Natural killer cell (primary cell): Measurements from ENCODE around the gene PFKFB3. TPM values are rescaled to one million over a fixed set of nuclear protein-coding genes. Genes with fewer than 3 reads are reported as not detected.
A peak's percentile ranks its signal among the peaks of the same experiment; 100 is the strongest.

Source experiments
- ATAC-seq, 3 donors: fragments of 150-1000 bp in 2 of 3; fragments of 200-7000 bp in 1 of 3; cut with Tn5 transposase; 1 replicate in 1 of 3; 2 replicates in 2 of 3; pipeline ENCODE4 v1.10.0; 2021; ENCODE audit warnings: mild to moderate bottlenecking in 2 of 3, moderate library complexity in 2 of 3
- DNase-seq, 2 donors: peaks; one replicate each; pipeline versions ENCODE4 v3.0.0 to v3.0.0-alpha.2; 2013 to 2021; ENCODE audit warnings: mixed read lengths in 1 of 2
- H3K27ac ChIP-seq: one replicate; pipeline ENCODE4 v1.5.1; 2013; ENCODE audit warnings: mild to moderate bottlenecking, low read length
- H3K27me3 ChIP-seq: one replicate; pipeline ENCODE4 v1.6.1; 2013; ENCODE audit warnings: low read length; ENCODE audit not compliant: control insufficient read depth, insufficient read depth
- H3K36me3 ChIP-seq: one replicate; pipeline ENCODE4 v1.6.1; 2013; ENCODE audit warnings: low read length; ENCODE audit not compliant: control insufficient read depth, insufficient read depth
- H3K4me1 ChIP-seq: one replicate; pipeline ENCODE4 v1.6.1; 2013; ENCODE audit warnings: low read length; ENCODE audit not compliant: control insufficient read depth, insufficient read depth
- H3K4me3 ChIP-seq: one replicate; pipeline ENCODE4 v1.5.1; 2013; ENCODE audit warnings: low read length
- H3K9me3 ChIP-seq: one replicate; pipeline ENCODE4 v1.6.1; 2013; ENCODE audit warnings: low read length; ENCODE audit not compliant: control insufficient read depth, insufficient read depth
- H3K27ac Mint-ChIP-seq, 2 donors: one replicate each; pipeline ENCODE4 v1.8.0; 2022; ENCODE audit warnings: mild to moderate bottlenecking in 2 of 2, mixed read lengths in 2 of 2, moderate library complexity in 1 of 2
- H3K27me3 Mint-ChIP-seq, 2 donors: one replicate each; pipeline ENCODE4 v1.8.0; 2022; ENCODE audit warnings: low read depth in 2 of 2, mixed read lengths in 2 of 2
- H3K36me3 Mint-ChIP-seq: one replicate; pipeline ENCODE4 v1.8.0; 2022; ENCODE audit warnings: mixed read lengths
- H3K4me1 Mint-ChIP-seq, 2 donors: one replicate each; pipeline ENCODE4 v1.8.0; 2022; ENCODE audit warnings: mixed read lengths in 2 of 2
- H3K4me3 Mint-ChIP-seq: one replicate; pipeline ENCODE4 v1.8.0; 2022; ENCODE audit warnings: mild to moderate bottlenecking, moderate library complexity, mixed read lengths
- H3K9me3 Mint-ChIP-seq, 2 donors: one replicate each; pipeline ENCODE4 v1.8.0; 2022; ENCODE audit warnings: mixed read lengths in 2 of 2
- WGBS: methylation state at CpG from one replicate; pipeline ENCODE4 v1.1.7; 2013; ENCODE audit warnings: missing lambda C conversion rate; ENCODE audit not compliant: insufficient coverage; 5-methylcytosine and 5-hydroxymethylcytosine counted together
- intact Hi-C: fragments of 100-400 bp; cut with micrococcal nuclease; formaldehyde crosslinking; loops from one replicate; pipeline ENCODE4 v1.14.2; 2022
- total RNA-seq, 4 donors: library from RNA; stranded (reverse); fragments of 120-200 nt in 1 of 4; gene quantifications; one replicate each; pipeline versions ENCODE4 v1.2.3 to v1.2.4, GENCODE V29; 2013 to 2022
- TF ChIP-seq, protein P1 (sequence below): fragments of 200-600 bp; IDR thresholded peaks from one replicate; pipeline ENCODE4 v1.8.0; 2022; ENCODE audit warnings: antibody characterized with exemption

Gene PFKFB3
- total RNA-seq, 3 donors from 2014 or later (not counting 1 experiment from before 2014, with no cell fraction given), result 33.4 to 59.7 (median 39.0) TPM

DNA sequence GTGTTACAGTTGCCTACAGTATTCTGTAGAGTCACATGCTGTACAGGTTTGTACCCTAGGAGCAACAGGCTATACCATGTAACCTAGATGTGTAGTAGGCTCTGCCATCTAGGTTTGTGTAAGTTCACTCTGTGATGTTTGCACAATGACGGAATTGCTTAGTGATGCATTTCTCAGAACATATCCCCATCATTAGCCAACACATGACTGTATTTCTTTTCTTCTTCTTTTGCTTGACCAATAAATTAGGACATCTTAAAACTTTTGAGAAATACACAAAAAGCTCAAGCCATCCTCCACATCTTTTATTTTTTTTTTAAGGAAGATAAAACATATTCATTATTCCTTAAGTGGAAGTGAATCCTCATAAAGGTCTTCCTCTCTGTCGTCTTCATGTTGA, 5.4 kb upstream of the PFKFB3 start:
- intact Hi-C loops, result no loop called here
- H3K27ac ChIP-seq, result no peak overlapping the region
- Mint-ChIP-seq H3K9me3 (no peaks in the 10 kb centered on the region), H3K27me3 (no peaks in the 10 kb centered on the region), H3K4me1 (peaks cover 14 to 27% of the 10 kb centered on the region in 2 donors), H3K27ac (no peak overlapping the region), H3K36me3 (no peaks in the 10 kb centered on the region), H3K4me3 (no peak overlapping the region)
- H3K4me1 ChIP-seq, result peaks cover 15% of the 10 kb centered on the region
- TF ChIP-seq, protein P1, sequence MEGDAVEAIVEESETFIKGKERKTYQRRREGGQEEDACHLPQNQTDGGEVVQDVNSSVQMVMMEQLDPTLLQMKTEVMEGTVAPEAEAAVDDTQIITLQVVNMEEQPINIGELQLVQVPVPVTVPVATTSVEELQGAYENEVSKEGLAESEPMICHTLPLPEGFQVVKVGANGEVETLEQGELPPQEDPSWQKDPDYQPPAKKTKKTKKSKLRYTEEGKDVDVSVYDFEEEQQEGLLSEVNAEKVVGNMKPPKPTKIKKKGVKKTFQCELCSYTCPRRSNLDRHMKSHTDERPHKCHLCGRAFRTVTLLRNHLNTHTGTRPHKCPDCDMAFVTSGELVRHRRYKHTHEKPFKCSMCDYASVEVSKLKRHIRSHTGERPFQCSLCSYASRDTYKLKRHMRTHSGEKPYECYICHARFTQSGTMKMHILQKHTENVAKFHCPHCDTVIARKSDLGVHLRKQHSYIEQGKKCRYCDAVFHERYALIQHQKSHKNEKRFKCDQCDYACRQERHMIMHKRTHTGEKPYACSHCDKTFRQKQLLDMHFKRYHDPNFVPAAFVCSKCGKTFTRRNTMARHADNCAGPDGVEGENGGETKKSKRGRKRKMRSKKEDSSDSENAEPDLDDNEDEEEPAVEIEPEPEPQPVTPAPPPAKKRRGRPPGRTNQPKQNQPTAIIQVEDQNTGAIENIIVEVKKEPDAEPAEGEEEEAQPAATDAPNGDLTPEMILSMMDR, result no peak
- H3K36me3 ChIP-seq, result no peaks in the 10 kb centered on the region
- DNase-seq (no peak), ATAC-seq (no peak)
- WGBS, result 64% methylated on average over 2 of the region's 2 CpGs
- H3K9me3 ChIP-seq, result no peaks in the 10 kb centered on the region
- no peak overlapping the region for H3K4me3 ChIP-seq
- H3K27me3 ChIP-seq, result peaks cover 2% of the 10 kb centered on the region

DNA sequence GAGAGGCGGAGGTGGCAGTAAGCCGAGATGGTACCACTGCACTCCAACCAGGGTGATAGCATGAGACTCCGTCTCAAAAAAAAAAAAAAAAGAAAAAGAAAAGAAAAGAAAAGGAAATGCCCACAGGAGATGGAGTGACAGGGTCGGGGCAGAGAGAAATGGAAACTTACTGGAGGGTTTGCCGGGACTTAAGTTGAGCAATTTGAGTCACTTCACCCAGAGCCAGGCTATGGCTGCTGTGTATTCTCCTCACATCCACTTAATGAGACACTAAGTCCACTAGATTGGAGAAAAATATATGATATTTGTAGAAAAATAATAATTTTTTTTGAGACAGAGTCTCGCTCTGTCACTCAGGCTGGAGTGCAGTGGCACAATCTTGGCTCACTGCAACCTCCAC, 4.6 kb upstream of the PFKFB3 start:
- ATAC-seq, result no peak
- Histone ChIP-seq H3K4me1 (peaks cover 17% of the 10 kb centered on the region), H3K9me3 (no peaks in the 10 kb centered on the region), H3K4me3 (no peak overlapping the region), H3K36me3 (no peaks in the 10 kb centered on the region), H3K27ac (no peak overlapping the region), H3K27me3 (peaks cover 2% of the 10 kb centered on the region)
- intact Hi-C loops, result no loop called here
- 90% methylated on average over 6 of the region's 6 CpGs for WGBS
- Mint-ChIP-seq H3K27me3 (no peaks in the 10 kb centered on the region), H3K9me3 (no peaks in the 10 kb centered on the region), H3K27ac (no peak overlapping the region), H3K4me3 (no peak overlapping the region), H3K4me1 (peaks cover 15 to 29% of the 10 kb centered on the region in 2 donors), H3K36me3 (no peaks in the 10 kb centered on the region)
- TF ChIP-seq, protein P1, result no peak
- DNase-seq, result no peak

DNA sequence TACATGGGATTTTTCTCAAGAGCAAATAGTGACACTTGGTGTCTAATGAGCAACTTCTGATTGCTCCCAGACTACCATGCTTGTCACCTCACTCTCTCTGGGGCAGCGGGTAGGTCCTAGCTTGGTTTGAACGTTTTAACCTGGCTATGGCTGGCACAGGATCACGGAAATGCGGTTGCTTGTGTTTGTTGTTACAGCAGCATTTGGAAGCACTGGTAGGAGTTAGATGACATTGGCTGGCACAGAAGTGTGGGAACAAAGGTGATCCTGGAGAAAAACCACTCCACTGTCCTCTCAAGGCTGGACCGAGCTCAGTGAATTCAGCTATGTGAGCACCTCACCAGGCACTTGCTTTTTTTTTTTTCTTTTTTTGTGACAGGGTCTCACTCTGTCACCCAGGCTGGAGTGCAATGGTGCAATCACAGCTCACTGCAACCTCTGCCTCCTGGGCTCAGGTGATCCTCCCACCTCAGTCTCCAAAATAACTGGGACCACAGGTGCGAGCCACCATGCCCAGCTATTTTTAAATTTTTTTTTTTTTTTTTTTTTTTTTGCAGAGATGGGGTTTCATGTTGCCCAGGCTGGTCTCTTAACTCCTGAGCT, 3.5 kb upstream of the PFKFB3 start:
- WGBS, result 96% methylated on average over 6 of the region's 6 CpGs
- Mint-ChIP-seq H3K4me3 (no peak overlapping the region), H3K27ac (no peak overlapping the region), H3K4me1 (peaks cover 21 to 36% of the 10 kb centered on the region in 2 donors), H3K27me3 (no peaks in the 10 kb centered on the region), H3K9me3 (no peaks in the 10 kb centered on the region), H3K36me3 (no peaks in the 10 kb centered on the region)
- Histone ChIP-seq H3K4me3 (no peak overlapping the region), H3K9me3 (no peaks in the 10 kb centered on the region), H3K27me3 (peaks cover 2% of the 10 kb centered on the region), H3K27ac (no peak overlapping the region), H3K36me3 (no peaks in the 10 kb centered on the region), H3K4me1 (peaks cover 25% of the 10 kb centered on the region)
- intact Hi-C loops, result no loop called here
- DNase-seq, result no peak
- TF ChIP-seq, protein P1, result no peak
- no peak for ATAC-seq

DNA sequence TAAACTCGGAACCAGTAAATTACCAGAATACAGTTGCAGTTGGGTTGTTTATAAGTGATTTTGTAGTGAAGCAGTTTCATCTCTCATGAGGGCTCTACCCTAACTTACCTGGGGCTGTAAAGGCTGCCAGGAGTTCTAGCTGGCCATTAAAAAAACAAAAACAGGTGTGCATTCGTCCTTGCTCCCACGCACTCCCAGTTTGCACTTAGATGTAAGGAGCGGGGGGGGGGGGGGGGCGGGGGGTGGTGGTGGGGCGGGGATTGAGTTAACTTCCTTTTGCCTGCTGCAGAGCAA, 2.3 kb upstream of the PFKFB3 start:
- Histone ChIP-seq H3K4me3 (no peak overlapping the region), H3K4me1 (peaks cover 31% of the 10 kb centered on the region), H3K27ac (no peak overlapping the region), H3K27me3 (peaks cover 2% of the 10 kb centered on the region), H3K36me3 (no peaks in the 10 kb centered on the region), H3K9me3 (no peaks in the 10 kb centered on the region)
- H3K4me1 Mint-ChIP-seq, result peaks cover 21 to 42% of the 10 kb centered on the region in 2 donors
- ATAC-seq (no peak), DNase-seq (no peak)
- WGBS, result 69% methylated on average over 1 of the region's 6 CpGs
- peak overlapping the region in 1 of 2 donors; percentile 5 for H3K27ac Mint-ChIP-seq
- peak overlapping the region; percentile 73 for H3K4me3 Mint-ChIP-seq
- TF ChIP-seq, protein P1, result no peak
- no peaks in the 10 kb centered on the region for H3K9me3 Mint-ChIP-seq
- no peaks in the 10 kb centered on the region for H3K27me3 Mint-ChIP-seq
- intact Hi-C loops, result loop anchor here (5.0 to 10.0 kb wide), 3 partner anchors 38 to 477 kb away; no protein-coding TSS in a partner anchor
- H3K36me3 Mint-ChIP-seq, result no peaks in the 10 kb centered on the region
